DND-41 (cell line): ENCODE data around the gene IGSF21.
"Not testable (repeated sequence)": the region's sequence is repeated elsewhere in the genome, so short reads cannot be mapped to it uniquely, and the experiment has no call there.

Source experiments
- ATAC-seq: fragments of 200-7000 bp; cut with Tn5 transposase; 3 replicates; pipeline ENCODE4 v1.9.1; 2021; ENCODE audit warnings: low read depth; ENCODE audit not compliant: insufficient read depth
- DNase-seq: peaks from one replicate; pipeline ENCODE4 v3.0.0-alpha.2; 2020
- H2AFZ ChIP-seq: 2 replicates; pipeline ENCODE4 v1.6.0; 2012; ENCODE audit warnings: low read depth, low read length
- H3K27ac ChIP-seq: 2 replicates; pipeline ENCODE4 v1.5.1; 2012; ENCODE audit warnings: low read length, inconsistent platforms
- H3K27me3 ChIP-seq: fragments of 200-600 bp; sonication (generic); 2 replicates; pipeline ENCODE4 v1.6.0; 2012; ENCODE audit warnings: low read length, mild to moderate bottlenecking, inconsistent platforms; ENCODE audit not compliant: insufficient read depth, poor library complexity
- H3K36me3 ChIP-seq: 2 replicates; pipeline ENCODE4 v1.5.1; 2012; ENCODE audit warnings: low read length, inconsistent platforms; ENCODE audit not compliant: insufficient read depth
- H3K4me1 ChIP-seq: 2 replicates; pipeline ENCODE4 v1.5.1; 2012; ENCODE audit warnings: mild to moderate bottlenecking, low read length; ENCODE audit not compliant: insufficient read depth
- H3K4me2 ChIP-seq: 2 replicates; pipeline ENCODE4 v1.6.0; 2012; ENCODE audit warnings: mild to moderate bottlenecking, moderate library complexity, low read length, inconsistent platforms; ENCODE audit not compliant: insufficient read depth
- H3K4me3 ChIP-seq, 2 experiments: fragments of 200-600 bp in 1 of 2; shearing (Covaris generic) in 1 of 2; 2 replicates each; pipeline ENCODE4 v1.5.1; 2012 to 2016; ENCODE audit warnings: inconsistent platforms in 2 of 2, low read length in 2 of 2, mild to moderate bottlenecking in 2 of 2, low read depth in 1 of 2, moderate library complexity in 1 of 2
- H3K79me2 ChIP-seq: 2 replicates; pipeline ENCODE4 v1.6.0; 2012; ENCODE audit warnings: low read length, inconsistent platforms; ENCODE audit not compliant: insufficient read depth
- H3K9ac ChIP-seq: 2 replicates; pipeline ENCODE4 v1.6.0; 2012; ENCODE audit warnings: low read depth, mild to moderate bottlenecking, inconsistent platforms, low read length, moderate library complexity
- H3K9me3 ChIP-seq: 2 replicates; pipeline ENCODE4 v1.5.1; 2012; ENCODE audit warnings: low read length, moderate library complexity, mild to moderate bottlenecking, inconsistent platforms; ENCODE audit not compliant: insufficient read depth, severe bottlenecking
- H4K20me1 ChIP-seq: 2 replicates; pipeline ENCODE4 v1.6.0; 2012; ENCODE audit warnings: low read length; ENCODE audit not compliant: insufficient read depth
- EZH2 ChIP-seq: IDR thresholded peaks from 3 replicates; pipeline ENCODE4 v1.6.1; 2012; ENCODE audit warnings: borderline replicate concordance, low read depth, mild to moderate bottlenecking, moderate library complexity, low read length, inconsistent platforms; ENCODE audit not compliant: severe bottlenecking
- TF ChIP-seq, protein P1 (sequence below): IDR thresholded peaks from 2 replicates; pipeline ENCODE4 v1.5.1; 2012; ENCODE audit warnings: borderline replicate concordance, low read length, moderate library complexity, mild to moderate bottlenecking; ENCODE audit not compliant: poor library complexity, severe bottlenecking; ENCODE audit errors: extremely low read depth

Gene IGSF21

DNA sequence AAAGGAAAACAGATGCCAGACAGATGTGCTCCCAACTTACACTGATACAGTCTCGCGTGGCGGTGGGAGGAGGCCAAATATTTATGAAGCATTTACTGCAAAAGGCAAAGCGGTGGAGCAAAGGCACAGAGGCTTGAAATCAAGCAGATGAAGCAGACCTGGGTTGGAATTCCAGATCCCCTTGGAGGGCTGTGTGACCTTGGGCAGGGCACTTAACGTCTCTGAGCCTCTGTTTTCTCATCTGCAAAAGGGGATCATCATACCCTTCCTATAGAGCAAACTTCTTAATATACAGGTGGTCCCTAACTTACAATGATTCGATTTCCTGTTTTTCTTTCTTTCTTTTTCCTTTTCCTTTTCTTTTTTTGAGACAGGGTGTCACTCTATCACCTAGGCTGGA is 54.1 kb downstream of the IGSF21 start:
- no peak for ATAC-seq
- H3K4me1 ChIP-seq: no peaks in the 10 kb centered on the region

DNA sequence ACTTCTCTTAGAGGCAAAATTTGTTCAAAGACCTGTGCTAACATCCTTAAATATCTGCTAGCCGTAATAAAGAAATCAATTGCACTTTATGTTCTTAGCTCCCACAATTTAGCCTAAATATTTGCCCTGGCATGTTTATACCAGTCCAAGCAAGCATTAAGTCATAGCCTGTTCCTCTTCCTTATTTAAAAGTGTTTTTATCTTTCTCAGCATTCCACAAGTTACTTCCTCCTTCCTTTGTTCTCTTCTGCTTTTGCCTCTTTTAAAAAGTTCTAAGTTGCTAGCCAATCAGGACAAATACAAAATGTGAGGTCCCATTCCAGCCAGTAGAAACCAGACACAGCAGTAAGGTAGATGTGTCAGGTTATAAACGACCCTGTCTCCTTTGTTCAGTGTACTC is 58.0 kb downstream of the IGSF21 start:
- H3K36me3 ChIP-seq, H3K27me3 ChIP-seq, DNase-seq, H3K4me2 ChIP-seq, H3K79me2 ChIP-seq, H3K9ac ChIP-seq, H2AFZ ChIP-seq, ATAC-seq, H3K4me3 ChIP-seq, H3K9me3 ChIP-seq, H4K20me1 ChIP-seq, H3K4me1 ChIP-seq, H3K27ac ChIP-seq: not testable (repeated sequence)

More for the DNA sequence above, 54.1 kb downstream of the IGSF21 start:
- H3K9ac ChIP-seq: no peak overlapping the region
- TF ChIP-seq, protein P1, sequence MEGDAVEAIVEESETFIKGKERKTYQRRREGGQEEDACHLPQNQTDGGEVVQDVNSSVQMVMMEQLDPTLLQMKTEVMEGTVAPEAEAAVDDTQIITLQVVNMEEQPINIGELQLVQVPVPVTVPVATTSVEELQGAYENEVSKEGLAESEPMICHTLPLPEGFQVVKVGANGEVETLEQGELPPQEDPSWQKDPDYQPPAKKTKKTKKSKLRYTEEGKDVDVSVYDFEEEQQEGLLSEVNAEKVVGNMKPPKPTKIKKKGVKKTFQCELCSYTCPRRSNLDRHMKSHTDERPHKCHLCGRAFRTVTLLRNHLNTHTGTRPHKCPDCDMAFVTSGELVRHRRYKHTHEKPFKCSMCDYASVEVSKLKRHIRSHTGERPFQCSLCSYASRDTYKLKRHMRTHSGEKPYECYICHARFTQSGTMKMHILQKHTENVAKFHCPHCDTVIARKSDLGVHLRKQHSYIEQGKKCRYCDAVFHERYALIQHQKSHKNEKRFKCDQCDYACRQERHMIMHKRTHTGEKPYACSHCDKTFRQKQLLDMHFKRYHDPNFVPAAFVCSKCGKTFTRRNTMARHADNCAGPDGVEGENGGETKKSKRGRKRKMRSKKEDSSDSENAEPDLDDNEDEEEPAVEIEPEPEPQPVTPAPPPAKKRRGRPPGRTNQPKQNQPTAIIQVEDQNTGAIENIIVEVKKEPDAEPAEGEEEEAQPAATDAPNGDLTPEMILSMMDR: no peak
- no peak for TF ChIP-seq EZH2
- no peaks in the 10 kb centered on the region for H4K20me1 ChIP-seq
- H3K36me3 ChIP-seq: no peaks in the 10 kb centered on the region
- H3K9me3 ChIP-seq: no peaks in the 10 kb centered on the region
- H3K79me2 ChIP-seq: no peaks in the 10 kb centered on the region
- H3K4me2 ChIP-seq: no peak overlapping the region
- H3K27ac ChIP-seq: no peak overlapping the region
- H3K4me3 ChIP-seq: no peak overlapping the region
- H3K27me3 ChIP-seq: peaks cover 5% of the 10 kb centered on the region
- no peak overlapping the region for H2AFZ ChIP-seq
- DNase-seq: no peak

DNA sequence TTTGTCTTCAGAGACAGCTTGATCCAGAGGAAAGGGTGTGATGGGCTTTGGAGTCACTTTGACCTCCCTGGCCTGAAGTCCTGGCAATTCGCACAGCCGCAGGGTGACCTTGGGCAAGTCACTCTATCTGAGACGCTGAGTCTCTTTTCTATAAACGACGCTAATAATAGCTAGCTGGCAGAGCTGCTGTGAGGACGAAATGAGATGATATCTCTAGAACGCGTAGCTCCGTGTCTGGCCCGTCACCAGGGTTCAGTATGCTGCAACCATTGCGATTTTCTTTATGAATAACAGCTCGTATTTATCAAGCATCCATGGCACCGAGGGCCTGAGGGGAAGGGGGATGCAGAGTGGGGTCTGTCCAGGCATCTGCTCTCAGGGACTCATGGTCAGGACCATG is 58.7 kb downstream of the IGSF21 start:
- Histone ChIP-seq H3K4me1 (no peaks in the 10 kb centered on the region), H3K4me3 (no peak overlapping the region), H3K27me3 (peaks cover 9% of the 10 kb centered on the region), H3K9me3 (no peaks in the 10 kb centered on the region), H3K36me3 (no peaks in the 10 kb centered on the region), H3K79me2 (no peaks in the 10 kb centered on the region), H3K27ac (no peak overlapping the region), H2AFZ (no peak overlapping the region), H4K20me1 (peaks cover 4% of the 10 kb centered on the region; the same call in 1 of the 2 replicates), H3K4me2 (no peak overlapping the region), H3K9ac (no peak overlapping the region)
- DNase-seq (no peak), ATAC-seq (no peak)
- TF ChIP-seq, protein P1: no peak
- no peak for TF ChIP-seq EZH2

DNA sequence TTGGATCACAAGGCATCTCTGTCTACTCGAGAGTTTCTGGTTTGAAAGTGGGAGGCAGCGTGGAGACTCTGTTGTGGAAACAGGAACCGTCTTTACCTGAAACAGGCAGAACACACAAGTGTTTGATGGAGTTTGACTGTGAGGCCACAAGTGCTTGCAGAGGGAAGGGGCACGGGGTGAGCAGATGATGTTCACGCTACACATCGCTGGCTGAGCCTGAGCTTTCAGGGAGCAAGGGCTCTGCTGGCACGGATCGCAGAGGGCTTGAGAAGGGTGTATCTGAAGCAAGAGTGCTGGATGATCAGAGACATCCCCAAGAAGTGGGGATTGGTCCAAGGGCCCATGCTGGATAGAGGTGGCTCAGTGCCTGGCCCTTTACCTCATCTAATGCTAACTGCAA is 59.3 kb downstream of the IGSF21 start:
- H3K4me3 ChIP-seq: no peak overlapping the region
- peaks cover 4% of the 10 kb centered on the region; the same call in 1 of the 2 replicates for H4K20me1 ChIP-seq
- H3K9ac ChIP-seq: no peak overlapping the region
- H3K79me2 ChIP-seq: no peaks in the 10 kb centered on the region
- DNase-seq (no peak), ATAC-seq (no peak)
- TF ChIP-seq EZH2: no peak
- TF ChIP-seq, protein P1: no peak
- no peaks in the 10 kb centered on the region for H3K36me3 ChIP-seq
- H3K27me3 ChIP-seq: peaks cover 9% of the 10 kb centered on the region
- H3K27ac ChIP-seq: no peak overlapping the region
- H3K9me3 ChIP-seq: no peaks in the 10 kb centered on the region
- H2AFZ ChIP-seq: no peak overlapping the region
- no peak overlapping the region for H3K4me2 ChIP-seq
- no peaks in the 10 kb centered on the region for H3K4me1 ChIP-seq
